Measurements from ENCODE around the gene PP2D1.
"Not testable (repeated sequence)": the region's sequence is repeated elsewhere in the genome, so short reads cannot be mapped to it uniquely, and the experiment has no call there.

PP2D1 gene

DNA sequence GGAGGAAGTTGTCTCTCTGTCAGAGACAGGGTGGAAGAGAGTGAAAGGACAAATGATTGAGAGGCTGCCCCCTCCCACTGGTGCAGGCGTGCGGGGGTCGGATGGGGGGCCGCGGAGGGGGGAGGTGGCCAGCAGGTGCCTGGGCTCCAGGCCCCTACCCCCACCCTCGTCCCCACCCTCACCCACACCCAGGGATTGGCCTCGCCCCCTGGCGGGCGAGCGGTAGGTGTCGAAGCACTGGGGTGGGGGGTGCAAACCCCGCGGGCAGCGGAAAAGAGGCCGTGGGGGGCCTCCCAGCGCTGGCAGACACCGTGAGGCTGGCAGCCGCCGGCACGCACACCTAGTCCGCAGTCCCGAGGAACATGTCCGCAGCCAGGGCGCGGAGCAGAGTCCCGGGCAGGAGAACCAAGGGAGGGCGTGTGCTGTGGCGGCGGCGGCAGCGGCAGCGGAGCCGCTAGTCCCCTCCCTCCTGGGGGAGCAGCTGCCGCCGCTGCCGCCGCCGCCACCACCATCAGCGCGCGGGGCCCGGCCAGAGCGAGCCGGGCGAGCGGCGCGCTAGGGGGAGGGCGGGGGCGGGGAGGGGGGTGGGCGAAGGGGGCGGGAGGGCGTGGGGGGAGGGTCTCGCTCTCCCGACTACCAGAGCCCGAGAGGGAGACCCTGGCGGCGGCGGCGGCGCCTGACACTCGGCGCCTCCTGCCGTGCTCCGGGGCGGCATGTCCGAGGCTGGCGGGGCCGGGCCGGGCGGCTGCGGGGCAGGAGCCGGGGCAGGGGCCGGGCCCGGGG, 27.9 kb upstream of the PP2D1 start, which contains the start of gene KAT2B:
Gene KAT2B, plus strand, starts transcription at position 682 of the 783 bp plus-strand sequence. Its CDS starts 32 bp downstream, at position 714.
- peak; percentile 93 for DNase-seq

DNA sequence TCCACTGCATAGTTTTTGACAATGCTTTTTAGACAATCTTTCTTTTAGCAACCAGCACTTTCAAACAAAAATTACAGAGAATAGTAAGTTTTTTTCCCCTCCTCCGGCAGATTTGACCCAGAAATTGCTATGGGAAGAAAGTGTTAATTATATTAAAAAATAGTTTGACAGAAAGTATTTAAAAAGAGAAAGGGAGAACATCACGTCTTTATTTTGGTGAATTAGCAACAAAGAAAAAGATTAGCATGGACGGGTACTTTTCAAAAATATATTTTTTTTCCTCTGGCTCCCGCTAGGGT, 27.4 kb upstream of the PP2D1 start:
- DNase-seq: no peak

DNA sequence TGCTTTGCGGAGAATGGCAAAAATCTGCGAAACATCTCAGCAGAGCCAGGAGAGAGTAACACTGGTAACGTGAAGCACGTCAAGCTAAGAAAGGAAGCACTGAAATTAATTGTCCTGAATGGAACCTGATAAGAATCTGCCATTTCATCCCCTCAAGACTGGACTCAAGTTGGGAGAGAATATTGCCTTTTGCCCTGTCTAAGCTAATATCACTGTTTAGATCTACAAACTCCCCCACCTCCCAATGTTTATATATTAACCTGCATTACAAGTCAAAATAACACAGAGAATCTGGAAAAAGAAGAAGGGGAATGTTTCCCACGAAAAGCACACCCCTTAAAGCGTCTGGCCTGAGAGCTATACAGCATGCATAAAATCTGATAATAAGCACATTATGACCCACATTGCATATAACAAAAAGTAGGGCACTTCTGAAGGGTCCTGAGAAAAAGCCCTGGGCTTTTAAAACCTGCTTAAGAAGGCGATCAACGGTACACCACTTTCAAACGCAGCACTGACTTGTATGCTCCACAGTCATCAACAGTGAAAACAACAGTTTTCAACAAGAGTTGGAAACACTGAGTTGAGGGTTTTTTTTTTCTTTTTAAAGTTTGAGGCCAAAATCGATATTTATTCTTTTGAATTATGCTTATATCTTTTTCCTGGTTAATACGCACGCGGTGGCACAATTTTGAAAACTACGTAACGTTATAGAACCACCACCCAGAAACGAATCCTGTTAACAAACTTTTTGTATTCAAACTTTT, 26.8 kb upstream of the PP2D1 start:
- DNase-seq: no peak

DNA sequence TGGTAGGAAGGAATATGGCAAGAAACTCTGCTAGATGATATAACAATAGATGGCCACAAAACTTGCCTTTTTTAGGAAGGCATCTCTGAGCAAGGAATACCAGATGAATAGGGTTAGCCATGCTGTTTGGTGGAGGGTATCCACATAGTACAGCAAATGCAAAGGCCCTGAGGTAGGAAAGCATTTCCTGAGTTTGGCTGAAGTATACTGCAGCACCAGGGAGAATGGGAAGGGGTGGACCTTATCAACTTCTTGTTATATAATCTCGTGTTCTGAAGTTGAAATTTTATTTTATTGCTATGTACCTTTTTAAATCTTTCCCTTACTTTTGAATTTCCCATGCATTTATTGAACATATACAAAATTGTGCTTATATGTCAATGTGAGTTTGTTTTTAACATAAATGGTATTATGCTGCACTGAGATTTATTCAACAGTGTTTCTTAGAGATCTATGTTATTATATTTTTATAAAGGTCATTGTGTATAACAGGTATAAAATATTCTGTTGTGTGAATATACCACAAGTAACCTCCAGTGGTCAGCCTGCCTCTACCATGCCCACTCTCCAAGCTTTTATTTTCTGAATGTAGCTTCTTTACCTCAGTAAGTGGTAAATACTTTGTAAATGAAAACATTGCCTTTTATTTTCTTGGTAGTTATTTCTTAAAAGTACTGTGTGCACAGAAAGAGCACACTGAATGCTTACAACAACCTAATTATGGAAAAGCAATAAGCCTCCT, 25.4 kb upstream of the PP2D1 start:
- no peak for DNase-seq

DNA sequence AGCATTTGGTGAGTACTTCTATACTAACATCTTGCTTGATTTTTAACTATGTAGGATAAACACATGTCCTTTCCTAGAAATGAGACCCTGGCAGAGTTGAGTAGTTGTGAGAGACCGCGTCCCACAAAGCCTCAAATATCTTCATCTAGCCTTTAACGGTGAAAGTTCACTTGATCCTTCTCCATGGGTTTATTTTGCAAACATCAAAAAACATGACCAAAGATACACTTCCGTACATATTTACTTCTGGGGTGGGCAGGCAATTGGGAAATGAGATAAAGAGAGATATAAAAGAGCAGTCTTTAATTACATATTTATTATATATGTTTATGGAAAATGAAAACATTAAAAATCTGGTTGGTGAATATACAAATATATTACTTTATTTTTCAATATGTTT, 23.0 kb upstream of the PP2D1 start:
- DNase-seq: no peak

DNA sequence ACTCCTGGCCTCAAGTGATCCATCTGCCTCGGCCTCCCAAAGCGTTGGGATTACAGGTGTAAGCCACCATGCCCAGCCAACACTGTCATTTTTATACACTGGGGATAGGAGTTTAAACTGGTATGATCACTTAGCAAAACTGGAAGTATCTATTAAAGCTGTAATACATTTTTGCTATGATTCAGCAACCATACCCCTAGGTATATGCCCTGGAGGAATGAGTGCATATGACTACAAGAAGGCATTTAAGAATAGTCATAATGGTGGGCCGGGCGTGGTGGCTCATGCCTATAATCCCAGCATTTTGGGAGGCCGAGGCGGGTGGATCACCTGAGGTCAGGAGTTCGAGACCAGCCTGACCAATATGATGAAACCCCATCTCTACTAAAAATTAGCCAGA, 19.9 kb upstream of the PP2D1 start:
- not testable (repeated sequence) for DNase-seq

DNA sequence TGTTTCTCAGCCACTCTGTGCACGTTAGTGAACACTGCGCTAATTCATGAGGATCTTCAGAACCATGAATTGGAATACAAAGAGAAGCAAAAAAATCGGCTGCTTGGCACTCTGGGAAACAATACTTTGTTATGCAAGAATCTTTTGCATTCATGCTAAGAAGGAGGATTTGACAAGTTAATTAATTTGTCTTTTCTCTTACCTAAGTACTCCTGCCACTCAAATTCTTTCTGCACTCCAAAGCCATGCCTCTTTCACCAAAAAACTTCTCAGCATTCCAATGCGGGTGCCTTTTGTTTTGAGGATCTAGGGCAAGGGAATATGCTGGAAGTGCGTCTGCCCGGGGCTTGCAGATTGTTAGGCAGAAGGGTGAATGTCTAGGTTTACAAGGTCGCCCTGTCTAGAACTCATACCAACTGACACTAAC, 16.9 kb upstream of the PP2D1 start:
- no peak for DNase-seq

- no peak for DNase-seq
These were observed 15.1 kb upstream of the PP2D1 start for GRCh38 chr3:20027136-20027535.

- DNase-seq: no peak
These were observed 11.8 kb upstream of the PP2D1 start for GRCh38 chr3:20023623-20024405.

DNA sequence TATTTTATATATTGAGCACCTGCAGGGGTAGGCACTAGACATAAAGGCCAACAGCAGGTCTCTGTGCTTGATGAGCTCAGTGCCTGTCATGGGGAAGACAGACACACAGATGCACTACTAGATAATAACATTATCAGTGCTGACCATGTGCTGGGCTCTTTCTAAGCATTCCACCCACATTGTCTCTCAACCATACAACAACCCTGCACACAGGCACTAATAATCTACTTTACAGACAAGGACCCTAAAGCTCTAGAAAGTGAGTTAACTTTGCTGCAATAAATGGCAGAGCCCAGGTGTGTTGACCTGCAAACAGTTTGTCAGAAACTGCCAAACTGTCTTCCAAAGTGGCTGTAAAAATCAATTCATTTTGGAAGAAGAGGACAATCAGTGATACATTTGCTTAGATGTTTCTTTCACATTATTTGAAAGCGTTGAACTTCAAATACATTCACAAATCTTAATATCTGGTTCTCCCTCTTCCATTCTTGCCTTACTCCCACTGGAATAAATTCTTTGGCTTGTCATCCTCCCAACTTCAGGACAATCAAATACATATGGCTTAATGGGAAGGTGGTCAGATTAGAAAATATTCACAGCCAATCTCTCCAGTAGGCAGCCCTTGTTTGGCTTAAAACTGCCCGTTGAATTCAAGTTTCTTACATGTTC, 11.0 kb upstream of the PP2D1 start:
- DNase-seq: no peak

- not testable (repeated sequence) for DNase-seq
These were observed 4.0 kb upstream of the PP2D1 start for GRCh38 chr3:20016076-20016475.

GRCh38 chr3:20015525-20015924, 3.5 kb upstream of the PP2D1 start:
- DNase-seq: no peak

DNA sequence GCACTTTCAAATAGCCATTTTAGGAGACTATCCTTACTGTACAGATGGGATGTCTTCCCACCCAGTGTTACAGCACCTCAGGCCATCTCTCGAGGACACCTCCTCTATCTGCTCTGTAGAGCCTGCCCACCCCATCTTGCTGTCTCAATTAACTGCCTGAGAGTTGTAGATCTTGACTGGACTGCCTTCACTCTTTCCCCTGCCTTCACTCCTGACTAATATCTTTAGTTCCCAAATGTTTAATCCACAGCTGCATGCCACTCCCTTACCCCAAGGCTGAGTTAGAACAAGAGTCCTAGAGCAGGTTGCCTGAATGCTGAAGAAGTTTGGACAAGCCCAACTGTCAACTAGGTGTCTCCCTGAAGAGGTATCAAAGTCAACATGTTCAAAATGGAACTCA, 1.3 kb upstream of the PP2D1 start:
- no peak for DNase-seq

DNA sequence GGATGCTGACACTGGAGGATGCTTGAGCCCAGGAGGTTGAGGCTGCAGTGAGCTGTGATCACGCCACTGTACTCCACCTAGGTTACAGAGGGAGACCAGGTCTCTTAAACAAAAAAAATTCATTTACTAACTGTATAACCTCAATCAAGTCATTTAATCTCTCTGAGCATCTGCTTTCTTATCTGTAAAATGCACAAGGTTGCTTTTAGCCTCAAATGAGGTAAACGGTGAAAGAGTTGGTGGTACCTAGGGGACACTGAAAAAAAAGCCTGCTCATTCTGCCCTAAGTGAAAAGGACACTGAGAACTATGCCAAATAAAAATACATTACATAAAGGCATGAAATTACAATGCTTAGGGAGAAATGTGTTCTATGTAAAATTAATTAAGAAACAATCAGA, 3.4 kb downstream of the PP2D1 start:
- DNase-seq: no peak

- DNase-seq: no peak
These were observed 4.1 kb downstream of the PP2D1 start for GRCh38 chr3:20007960-20008359.

DNA sequence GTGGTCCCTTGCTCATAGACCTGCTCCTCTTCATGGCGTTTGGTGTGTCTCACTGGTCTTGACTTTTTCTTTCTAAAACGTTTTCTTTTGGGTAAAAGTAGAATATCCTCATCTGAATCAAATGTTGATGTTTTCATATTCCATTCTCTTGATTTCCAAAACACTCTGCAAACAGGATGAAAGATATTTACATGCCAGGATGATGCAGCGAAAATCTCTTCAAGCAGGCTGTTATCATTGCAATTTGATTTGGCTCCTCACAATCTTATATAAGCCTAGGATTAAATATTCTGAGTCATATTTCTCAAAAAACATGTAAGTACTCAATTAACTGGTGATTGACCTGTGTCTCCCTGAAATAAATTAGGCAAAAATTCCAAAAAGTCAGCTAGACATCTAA, 10.1 kb downstream of the PP2D1 start:
- DNase-seq: no peak

DNA sequence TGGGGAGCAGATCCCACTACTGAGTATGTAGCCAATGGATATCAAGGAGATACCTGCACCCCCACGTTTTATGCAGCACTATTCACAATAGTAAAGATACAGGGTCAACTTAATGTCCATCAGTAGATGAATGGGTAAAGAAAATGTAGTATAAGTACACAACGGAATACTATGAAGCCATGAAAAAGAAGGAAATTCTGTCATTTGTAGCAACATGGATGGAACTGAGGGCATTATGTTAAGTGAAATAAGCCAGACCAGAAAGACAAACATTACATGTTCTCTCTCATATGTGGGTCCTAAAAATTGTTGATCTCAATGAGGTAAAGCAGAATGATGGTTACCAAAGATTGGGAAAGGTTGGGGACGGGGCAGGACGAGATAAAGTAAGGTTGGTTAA, 14.6 kb downstream of the PP2D1 start:
- DNase-seq: no peak

DNA sequence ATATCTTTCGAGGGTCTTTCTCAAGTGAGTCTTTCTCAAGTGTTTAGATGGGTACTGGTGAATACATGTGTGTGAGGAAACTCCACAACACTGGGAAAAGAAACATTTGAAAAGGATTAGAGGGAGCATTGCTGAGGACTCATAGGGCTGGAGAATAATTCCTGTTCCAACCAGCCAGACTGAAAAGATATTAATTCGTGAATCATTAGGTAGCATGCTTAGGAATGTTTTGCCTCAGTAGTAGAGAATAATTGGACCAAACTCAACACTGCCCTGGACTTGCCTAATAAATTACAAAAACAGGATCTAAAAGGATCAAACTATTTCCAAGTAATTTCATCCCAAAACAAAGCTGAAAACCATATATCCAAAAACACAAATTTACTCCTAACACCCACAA, 17.3 kb downstream of the PP2D1 start:
- DNase-seq: no peak

DNA sequence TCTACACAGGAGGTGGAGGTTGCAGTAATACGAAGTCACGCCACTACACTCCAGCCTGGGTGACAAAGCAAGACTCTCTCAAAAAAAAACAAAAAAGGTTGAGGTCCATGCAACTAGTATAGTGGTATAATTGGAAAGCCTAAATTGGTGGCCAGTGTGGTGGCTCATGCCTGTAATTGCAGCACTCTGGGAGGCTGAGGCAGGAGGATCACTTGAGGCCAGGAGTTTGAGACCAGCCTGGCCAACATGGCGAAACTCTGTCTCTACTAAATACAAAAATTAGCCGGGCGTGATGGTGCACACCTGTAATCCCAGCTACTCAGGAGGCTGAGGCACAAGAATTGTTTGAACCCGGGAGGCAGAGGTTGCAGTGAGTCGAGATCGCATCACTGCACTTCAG, 23.2 kb downstream of the PP2D1 start:
- not testable (repeated sequence) for DNase-seq

DNA sequence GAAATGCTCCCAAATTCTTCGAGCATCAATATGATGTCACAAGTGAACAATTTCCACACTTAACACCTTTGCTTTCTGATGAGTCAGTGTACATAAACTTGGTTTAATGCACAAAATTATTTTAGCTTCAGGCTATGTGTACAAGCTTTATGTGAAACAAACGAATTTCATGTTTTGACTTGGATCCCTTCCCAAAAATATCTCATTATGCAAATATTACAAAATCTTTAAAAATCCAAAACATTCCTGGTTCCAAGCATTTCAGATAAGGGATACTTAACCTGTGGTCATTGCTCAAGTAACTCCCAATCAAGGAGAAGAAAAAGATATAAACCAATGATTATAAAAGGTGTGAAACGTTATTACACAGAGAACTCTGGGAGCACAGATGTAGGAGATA, 40.0 kb downstream of the PP2D1 start:
- no peak for DNase-seq

DNA sequence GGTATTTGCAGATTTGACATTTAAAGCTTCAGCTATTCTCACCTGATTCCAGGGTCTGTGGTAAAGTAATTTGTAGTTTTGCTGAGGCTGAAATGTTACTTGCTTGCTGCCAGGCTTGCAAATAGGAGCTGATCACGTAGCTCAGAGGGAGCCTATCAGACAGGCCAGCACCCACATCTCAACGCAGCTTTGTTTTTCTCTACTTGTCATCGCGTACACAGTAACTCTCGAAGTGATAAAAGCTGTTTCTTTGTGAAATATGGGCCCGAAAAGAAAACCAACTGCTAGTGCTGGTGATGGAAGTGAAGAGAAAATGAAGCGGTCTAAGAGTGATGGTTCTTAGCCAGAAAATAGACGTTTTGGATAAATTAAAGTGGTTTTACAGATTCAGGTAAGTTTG, 41.7 kb downstream of the PP2D1 start:
- no peak for DNase-seq

DNA sequence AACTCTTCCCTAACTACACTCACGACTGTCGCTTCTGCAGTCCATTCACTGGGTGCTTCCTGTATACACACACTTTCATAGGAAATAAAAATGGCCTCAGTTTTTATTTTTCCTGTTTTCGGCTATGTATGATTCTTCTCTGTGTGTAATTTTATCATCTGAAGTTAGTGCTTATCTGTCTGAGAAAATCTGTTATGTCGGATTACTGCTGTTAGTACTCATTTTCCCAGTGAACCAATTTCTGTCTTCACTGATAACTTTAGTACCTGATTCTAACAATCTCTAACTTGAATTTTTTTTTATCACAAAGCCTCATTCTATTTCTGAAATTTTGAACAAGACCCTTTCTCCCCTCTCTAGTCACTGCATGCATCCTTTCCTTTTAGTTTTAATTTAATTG, 44.3 kb downstream of the PP2D1 start:
- no peak for DNase-seq
